ENCODE results near the gene CDKAL1. TPM values are rescaled to one million over a fixed set of nuclear protein-coding genes. Genes with fewer than 3 reads are reported as not detected.

Gene CDKAL1
- total RNA-seq, 1 donor from 2014 or later, result 13.4 TPM

GRCh38 chr6:21067521-21067920 lies 533.3 kb downstream of the CDKAL1 start:
- DNase-seq (ENCODE audit: low read depth) (no peak), FAIRE-seq (no peak)
- Histone ChIP-seq H3K4me3 (ENCODE audit: low read depth, low read length) (no peak overlapping the region), H3K27me3 (ENCODE audit: control insufficient read depth, insufficient read depth, low read length) (no peaks in the 10 kb centered on the region), H3K36me3 (ENCODE audit: control insufficient read depth, insufficient read depth, low read length) (no peaks in the 10 kb centered on the region)
- no peak for TF ChIP-seq CTCF (IDR thresholded peaks at IDR 0.05; ENCODE audit: insufficient read depth, low read length, severe bottlenecking)

GRCh38 chr6:21070620-21071019 lies 536.4 kb downstream of the CDKAL1 start:
- Histone ChIP-seq H3K4me3 (ENCODE audit: low read depth, low read length) (no peak overlapping the region), H3K36me3 (ENCODE audit: control insufficient read depth, insufficient read depth, low read length) (no peaks in the 10 kb centered on the region), H3K27me3 (ENCODE audit: control insufficient read depth, insufficient read depth, low read length) (no peaks in the 10 kb centered on the region)
- FAIRE-seq (no peak), DNase-seq (ENCODE audit: low read depth) (no peak)
- TF ChIP-seq CTCF (IDR thresholded peaks at IDR 0.05; ENCODE audit: insufficient read depth, low read length, severe bottlenecking), result no peak

- H3K36me3 ChIP-seq (ENCODE audit: control insufficient read depth, insufficient read depth, low read length), result no peaks in the 10 kb centered on the region
- H3K4me3 ChIP-seq (ENCODE audit: low read depth, low read length), result no peak overlapping the region
- no peaks in the 10 kb centered on the region for H3K27me3 ChIP-seq (ENCODE audit: control insufficient read depth, insufficient read depth, low read length)
- TF ChIP-seq CTCF (IDR thresholded peaks at IDR 0.05; ENCODE audit: insufficient read depth, low read length, severe bottlenecking), result no peak
- no peak for DNase-seq (ENCODE audit: low read depth)
- FAIRE-seq, result no peak
Observed at GRCh38 chr6:21071780-21072468, 537.7 kb downstream of the CDKAL1 start.

GRCh38 chr6:21073318-21073839 lies 539.1 kb downstream of the CDKAL1 start:
- no peak for TF ChIP-seq CTCF (IDR thresholded peaks at IDR 0.05; ENCODE audit: insufficient read depth, low read length, severe bottlenecking)
- no peaks in the 10 kb centered on the region for H3K27me3 ChIP-seq (ENCODE audit: control insufficient read depth, insufficient read depth, low read length)

GRCh38 chr6:21074484-21074883 lies 540.2 kb downstream of the CDKAL1 start:
- FAIRE-seq (no peak), DNase-seq (ENCODE audit: low read depth) (no peak)
- H3K4me3 ChIP-seq (ENCODE audit: low read depth, low read length), result no peak overlapping the region
- TF ChIP-seq CTCF (IDR thresholded peaks at IDR 0.05; ENCODE audit: insufficient read depth, low read length, severe bottlenecking), result no peak
- H3K36me3 ChIP-seq (ENCODE audit: control insufficient read depth, insufficient read depth, low read length), result no peaks in the 10 kb centered on the region
- H3K27me3 ChIP-seq (ENCODE audit: control insufficient read depth, insufficient read depth, low read length), result no peaks in the 10 kb centered on the region

More at GRCh38 chr6:21073318-21073839, 539.1 kb downstream of the CDKAL1 start:
- Histone ChIP-seq H3K4me3 (ENCODE audit: low read depth, low read length) (no peak overlapping the region), H3K36me3 (ENCODE audit: control insufficient read depth, insufficient read depth, low read length) (no peaks in the 10 kb centered on the region)
- DNase-seq (ENCODE audit: low read depth) (no peak), FAIRE-seq (no peak)

- H3K27me3 ChIP-seq (ENCODE audit: control insufficient read depth, insufficient read depth, low read length), result no peaks in the 10 kb centered on the region
- no peaks in the 10 kb centered on the region for H3K36me3 ChIP-seq (ENCODE audit: control insufficient read depth, insufficient read depth, low read length)
- no peak for DNase-seq (ENCODE audit: low read depth)
- no peak for TF ChIP-seq CTCF (IDR thresholded peaks at IDR 0.05; ENCODE audit: insufficient read depth, low read length, severe bottlenecking)
- no peak overlapping the region for H3K4me3 ChIP-seq (ENCODE audit: low read depth, low read length)
- no peak for FAIRE-seq
Observed at GRCh38 chr6:21075986-21076385, 541.7 kb downstream of the CDKAL1 start.
